Measurements from ENCODE around the gene ITPK1. TPM values are rescaled to one million over a fixed set of nuclear protein-coding genes. Genes with fewer than 3 reads are reported as not detected.

Gene ITPK1
- polyA plus RNA-seq, 2 of the 4 experiments (the other 2 are of a cell fraction): 46.2 to 47.0 TPM

- H3K4me2 ChIP-seq: no peak overlapping the region
- H3K9me3 ChIP-seq: no peaks in the 10 kb centered on the region
- FAIRE-seq (no peak), DNase-seq (ENCODE audit: low read depth in 1 of 2, low spot score in 1 of 2) (no peak), ATAC-seq (no peak)
- no peak overlapping the region for H3K27ac ChIP-seq
- POLR2A ChIA-PET: no interaction called here
- TF ChIP-seq ZFP36 (IDR thresholded peaks at IDR 0.05; ENCODE audit: borderline replicate concordance, partially characterized antibody): peak; percentile 73
- no peak for TF ChIP-seq CBX2 (IDR thresholded peaks at IDR 0.05; ENCODE audit: borderline replicate concordance, low read depth)
- CTCF ChIA-PET: interaction anchor here (0.9 to 1.4 kb wide), 2 partner anchors 20 to 201 kb away, joined by 3 to 7 read pairs; no protein-coding TSS in a partner anchor
- H3K4me1 ChIP-seq: no peaks in the 10 kb centered on the region
- 85% methylated on average over 14 of the region's 18 CpGs for WGBS (ENCODE audit: missing lambda C conversion rate)
- no peak overlapping the region for H3K4me3 ChIP-seq
These were observed 183.9 kb downstream of the ITPK1 start for GRCh38 chr14:92931681-92932447.

GRCh38 chr14:92930737-92931602, 184.8 kb downstream of the ITPK1 start:
- Histone ChIP-seq H3K9me3 (no peaks in the 10 kb centered on the region), H3K27ac (no peak overlapping the region), H3K4me2 (no peak overlapping the region), H3K4me1 (no peaks in the 10 kb centered on the region), H3K4me3 (no peak overlapping the region)
- ChIA-PET CTCF (interaction anchor here (1.1 to 1.5 kb wide), 3 partner anchors 15 to 208 kb away, joined by 4 to 5 read pairs (median 5); no protein-coding TSS in a partner anchor), POLR2A (no interaction called here)
- TF ChIP-seq ZFP36 (IDR thresholded peaks at IDR 0.05; ENCODE audit: borderline replicate concordance, partially characterized antibody) (peak; percentile 49), RNF2 (IDR thresholded peaks at IDR 0.05; ENCODE audit: borderline replicate concordance, low read depth) (no peak)
- DNase-seq (ENCODE audit: low read depth in 1 of 2, low spot score in 1 of 2): no peak
- no peak for FAIRE-seq
- WGBS (ENCODE audit: missing lambda C conversion rate): 67% methylated on average over 8 of the region's 8 CpGs
- no peak for ATAC-seq

- 75% methylated on average over 18 of the region's 20 CpGs for WGBS (ENCODE audit: missing lambda C conversion rate)
- no peak overlapping the region for H3K27ac ChIP-seq
- H3K4me2 ChIP-seq: no peak overlapping the region
- DNase-seq (ENCODE audit: low read depth in 1 of 2, low spot score in 1 of 2): no peak
- no peak for FAIRE-seq
- no peak for ATAC-seq
- H3K4me1 ChIP-seq: no peaks in the 10 kb centered on the region
- H3K4me3 ChIP-seq: no peak overlapping the region
- TF ChIP-seq ZNF302 (CRISPR knock-in tag; IDR thresholded peaks at IDR 0.05) (no peak), NR3C1 (IDR thresholded peaks at IDR 0.05) (no peak), PHF8 (IDR thresholded peaks at IDR 0.05; ENCODE audit: borderline replicate concordance, low read depth) (no peak), RAD21 (conservative IDR thresholded peaks at IDR 0.05 in 1 of 2, IDR thresholded peaks at IDR 0.05 in 1 of 2) (no peak), SREBF2 (IDR thresholded peaks at IDR 0.05) (no peak), HEYL (CRISPR knock-in tag; IDR thresholded peaks at IDR 0.05) (no peak), EHMT2 (IDR thresholded peaks at IDR 0.05; ENCODE audit: low read depth) (no peak), CHD4 (IDR thresholded peaks at IDR 0.05; ENCODE audit: borderline replicate concordance) (no peak), USF2 (IDR thresholded peaks at IDR 0.05) (no peak), KDM5A (IDR thresholded peaks at IDR 0.05) (no peak), KDM1A (IDR thresholded peaks at IDR 0.05; ENCODE audit: low read depth) (no peak), HES2 (IDR thresholded peaks at IDR 0.05) (no peak), POLR2A (IDR thresholded peaks at IDR 0.05; ENCODE audit: low read length) (no peak), ESRRA (IDR thresholded peaks at IDR 0.05; ENCODE audit: borderline replicate concordance, low read length) (no peak)
- ChIA-PET CTCF (interaction anchor here (1.1 to 1.5 kb wide), 3 partner anchors 16 to 209 kb away, joined by 4 to 5 read pairs (median 5); no protein-coding TSS in a partner anchor), POLR2A (no interaction called here)
- H3K9me3 ChIP-seq: no peaks in the 10 kb centered on the region
These were observed 185.8 kb downstream of the ITPK1 start for GRCh38 chr14:92929689-92930608.
